HG03139 (cell line): ENCODE measurements around the gene KCNIP4.
A peak's percentile ranks its signal among the peaks of the same experiment; 100 is the strongest.

Source experiments
- ATAC-seq: cut with Tn5 transposase; IDR thresholded peaks from one replicate; pipeline ENCODE4 v1.9.1; 2021; ENCODE audit not compliant: unreplicated experiment

KCNIP4 gene

GRCh38 chr4:21901831-21902230, 46.7 kb downstream of the KCNIP4 start:
- ATAC-seq: no peak

- ATAC-seq: no peak
Measured at GRCh38 chr4:21901281-21901680, 47.3 kb downstream of the KCNIP4 start.

GRCh38 chr4:21900211-21900610, 48.4 kb downstream of the KCNIP4 start:
- no peak for ATAC-seq

DNA sequence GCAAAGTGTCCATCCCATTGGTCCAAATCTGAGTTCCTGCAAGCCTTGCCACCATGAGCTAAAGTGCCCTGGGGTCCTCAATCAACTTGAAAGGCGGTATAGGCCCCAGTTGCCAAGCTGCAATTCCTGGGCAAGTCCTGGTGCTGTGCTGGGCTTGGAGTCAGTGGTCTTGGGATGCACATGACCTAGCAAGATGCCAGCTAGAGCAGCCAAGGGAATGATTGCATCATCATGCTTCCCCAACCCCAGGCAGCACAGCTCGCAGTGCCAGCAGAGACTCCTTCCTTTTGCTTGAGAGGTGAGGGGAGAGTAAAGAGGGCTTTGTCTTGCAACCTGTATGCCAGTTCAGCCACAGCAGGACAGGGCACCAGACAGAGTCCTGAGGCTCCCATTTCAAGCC, 50.5 kb downstream of the KCNIP4 start:
- no peak for ATAC-seq

DNA sequence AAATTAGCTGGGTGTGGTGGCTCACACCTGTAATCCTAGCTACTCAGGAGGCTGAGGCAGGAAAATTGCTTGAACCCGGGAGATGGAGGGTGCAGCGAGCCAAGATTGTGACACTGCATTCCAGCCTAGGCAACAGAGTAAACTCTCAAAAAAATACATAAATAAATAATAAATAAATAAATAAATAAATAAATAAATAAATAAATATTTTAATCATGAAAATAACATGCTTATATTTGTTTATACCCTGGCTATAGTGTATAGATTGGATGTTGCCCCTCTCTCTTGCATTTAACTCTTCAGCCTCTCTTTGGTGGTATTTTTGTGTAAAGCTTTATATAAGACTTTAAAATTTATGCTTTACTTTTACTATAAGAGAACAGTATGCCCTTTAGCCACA, 51.8 kb downstream of the KCNIP4 start:
- no peak for ATAC-seq

DNA sequence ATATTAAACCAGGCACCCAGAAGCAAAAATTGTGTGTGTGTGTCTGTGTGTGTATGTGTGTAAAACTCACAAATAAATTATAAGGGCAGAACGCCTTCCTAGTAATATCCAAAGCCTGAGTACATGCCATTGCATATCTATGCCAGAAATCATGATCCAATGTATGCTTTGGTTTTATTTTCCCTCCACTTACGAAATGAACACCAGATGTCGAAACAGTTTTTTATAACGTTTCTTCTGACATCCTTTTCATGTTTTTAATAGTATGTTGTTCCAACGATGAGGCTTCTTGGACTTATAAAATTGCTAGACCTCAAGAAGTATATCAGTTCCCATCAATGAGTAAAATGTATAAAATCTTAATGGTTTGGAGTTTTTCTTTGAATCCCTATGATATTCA, 55.4 kb downstream of the KCNIP4 start:
- no peak for ATAC-seq

GRCh38 chr4:21890231-21890630, 58.3 kb downstream of the KCNIP4 start:
- no peak for ATAC-seq

DNA sequence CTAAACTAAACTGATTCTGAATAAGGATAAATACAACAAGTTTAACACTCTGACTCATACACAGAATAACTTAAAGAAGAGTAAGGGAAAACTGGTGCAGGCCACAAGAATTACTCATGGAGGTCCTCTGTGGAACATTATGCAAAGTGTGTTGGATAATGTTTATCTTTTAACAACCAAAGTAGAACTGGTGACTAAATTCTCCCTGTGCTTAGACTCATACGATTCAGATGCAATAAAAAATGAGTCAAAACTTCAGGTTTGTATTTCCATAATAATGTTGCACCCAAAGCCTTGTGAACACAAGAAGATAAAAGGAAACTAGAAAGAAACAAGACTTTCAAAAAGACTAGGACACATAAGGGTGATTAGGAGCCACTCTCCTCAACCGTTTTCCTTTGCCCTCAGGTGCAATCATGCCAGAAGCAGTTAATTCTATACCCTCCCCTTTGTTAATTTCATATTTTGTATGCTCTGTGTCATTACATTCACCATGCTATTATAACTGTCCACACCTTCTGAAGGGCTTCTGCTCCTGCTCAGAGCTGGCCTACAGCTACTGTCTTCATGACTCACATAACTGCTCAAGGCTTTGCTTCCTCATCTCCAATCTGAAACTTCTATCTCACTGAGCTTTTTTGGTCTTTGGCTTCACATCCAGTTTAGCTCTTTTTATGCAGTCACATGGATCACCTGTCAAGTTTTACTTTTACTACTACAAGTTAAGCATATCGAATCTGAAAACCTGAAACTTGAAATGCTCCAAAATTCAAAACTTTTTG, 60.2 kb downstream of the KCNIP4 start:
- peak; percentile 61 for ATAC-seq

DNA sequence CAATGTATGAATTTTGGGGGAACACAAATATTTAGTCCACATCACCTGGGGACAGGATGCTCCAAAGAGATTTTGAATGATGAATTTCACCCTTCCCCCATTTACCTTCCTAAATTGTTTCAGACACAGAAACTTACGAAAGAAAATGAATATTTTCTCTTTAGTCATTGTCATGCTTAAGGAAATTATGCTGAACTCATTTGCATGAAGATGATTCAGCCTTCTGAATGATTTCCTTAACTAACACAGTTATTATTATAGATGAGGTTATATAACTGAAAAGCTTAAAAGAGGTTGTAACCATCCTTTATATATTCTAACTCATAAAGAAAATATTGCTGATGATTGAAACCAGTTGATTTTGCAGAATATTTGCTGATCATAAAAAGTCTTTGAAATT, 61.1 kb downstream of the KCNIP4 start:
- ATAC-seq: no peak

DNA sequence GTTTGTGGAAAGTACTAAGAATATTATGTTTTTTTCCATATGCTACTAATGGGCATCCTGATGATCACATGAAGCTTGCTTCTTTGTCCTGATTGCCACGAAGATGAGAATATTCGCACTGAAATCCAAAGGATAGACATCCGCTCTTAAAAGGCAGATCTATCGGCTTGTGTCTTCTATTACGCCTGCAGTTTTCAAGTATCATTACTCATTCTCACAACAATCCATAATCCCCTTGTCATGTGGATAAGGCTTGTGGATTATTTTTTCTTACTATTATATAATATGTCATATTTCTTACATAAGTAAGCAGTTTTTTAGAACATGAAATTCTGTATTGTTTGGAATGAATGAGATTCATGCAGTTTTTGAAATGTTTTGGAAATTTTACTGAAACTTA, 62.8 kb downstream of the KCNIP4 start:
- ATAC-seq: no peak

DNA sequence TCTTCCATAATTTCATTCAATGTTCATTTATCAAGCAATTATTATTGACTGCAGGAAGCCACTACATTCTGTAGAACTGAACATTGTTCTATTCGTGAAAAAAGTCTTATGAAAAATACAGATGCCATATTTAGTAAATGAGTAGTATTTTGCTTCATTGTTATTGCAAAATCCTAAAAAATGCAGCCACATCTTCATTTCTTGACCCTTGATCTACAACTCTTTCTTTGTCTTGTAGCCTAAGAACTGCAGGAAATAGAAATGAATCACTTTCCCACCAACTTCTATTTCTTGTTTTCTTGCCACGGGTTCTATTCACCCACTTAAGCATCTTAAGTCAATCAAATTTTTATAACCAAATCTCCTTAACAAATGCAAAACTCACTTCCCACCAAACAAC, 63.3 kb downstream of the KCNIP4 start:
- ATAC-seq: no peak

GRCh38 chr4:21884615-21885014, 64.0 kb downstream of the KCNIP4 start:
- ATAC-seq: no peak

DNA sequence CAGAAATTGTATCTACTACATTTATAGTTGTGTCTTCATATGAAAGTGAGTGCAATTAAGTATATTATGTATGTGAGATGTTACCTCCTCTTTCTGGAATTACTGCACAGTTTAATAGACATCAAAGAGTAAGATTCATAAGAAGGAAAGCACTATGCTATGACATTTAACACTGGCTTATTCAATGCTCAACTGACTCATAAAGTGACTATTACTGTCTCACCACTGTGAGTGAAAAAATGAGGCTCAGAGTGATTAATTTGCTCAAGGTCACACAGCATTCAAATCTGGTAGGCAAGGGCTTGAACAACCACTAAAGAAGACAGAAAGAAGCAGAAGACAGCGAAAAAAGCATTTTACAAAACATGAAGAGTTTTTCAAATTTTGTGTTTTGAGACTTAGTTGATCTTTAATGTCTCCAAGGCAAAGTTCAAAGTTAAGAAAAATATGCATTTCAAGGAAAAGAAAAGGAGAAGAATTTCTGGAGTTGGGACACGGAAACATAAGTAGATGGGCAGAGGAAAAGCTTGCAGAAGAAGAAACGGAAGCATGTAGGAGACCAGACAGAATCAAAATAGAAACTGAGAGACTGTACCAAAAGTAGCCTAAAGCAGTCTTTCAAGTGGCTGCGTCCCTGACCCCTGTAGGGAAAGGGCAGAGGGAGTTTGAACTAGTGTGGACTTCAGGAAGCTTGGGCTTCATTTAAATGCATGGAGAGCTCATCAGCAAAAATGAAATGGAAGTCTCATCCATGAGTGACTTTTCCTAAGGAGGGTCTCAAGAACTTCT, 66.3 kb downstream of the KCNIP4 start:
- ATAC-seq: no peak

- no peak for ATAC-seq
Measured at GRCh38 chr4:21879187-21879586, 69.4 kb downstream of the KCNIP4 start.

GRCh38 chr4:21876711-21877110, 71.9 kb downstream of the KCNIP4 start:
- no peak for ATAC-seq

- ATAC-seq: no peak
Measured at GRCh38 chr4:21873145-21873544, 75.4 kb downstream of the KCNIP4 start.

- no peak for ATAC-seq
Measured at GRCh38 chr4:21872101-21872500, 76.5 kb downstream of the KCNIP4 start.

DNA sequence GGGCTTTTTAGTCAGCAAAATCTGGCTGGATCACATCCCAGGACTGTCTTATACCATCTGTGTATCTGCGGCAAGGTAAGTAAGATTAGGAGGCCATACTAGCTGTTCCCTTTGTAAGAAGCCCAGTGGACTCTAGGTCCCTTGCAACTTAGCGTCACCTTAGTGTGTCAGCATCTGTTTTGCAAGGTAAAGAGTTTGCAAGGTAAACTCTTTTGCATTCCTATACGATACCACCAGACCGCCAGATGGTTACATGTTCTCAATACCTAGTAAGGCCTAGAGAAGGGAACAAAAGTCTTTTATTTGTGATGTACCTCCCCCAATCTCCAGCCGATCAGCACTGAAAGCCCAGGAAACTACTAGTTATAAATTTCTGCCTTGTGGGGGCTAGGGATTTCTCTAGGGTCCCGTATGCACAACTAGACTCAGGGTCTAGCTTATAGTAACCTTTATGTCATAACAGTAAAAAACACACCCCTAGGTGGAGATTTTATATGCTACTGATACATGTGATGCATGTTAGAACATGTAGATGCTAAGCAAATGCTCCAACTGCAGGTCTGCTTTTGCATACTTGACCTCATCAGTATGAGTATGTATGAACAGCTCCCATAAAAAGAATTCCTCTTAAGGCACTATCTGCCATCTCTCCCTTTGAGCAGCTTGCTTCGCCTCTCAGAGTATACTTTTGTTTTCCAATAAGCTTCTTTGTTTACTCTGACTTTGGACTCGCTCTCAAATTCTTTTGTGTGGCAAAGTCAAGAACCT, 78.4 kb downstream of the KCNIP4 start:
- no peak for ATAC-seq

DNA sequence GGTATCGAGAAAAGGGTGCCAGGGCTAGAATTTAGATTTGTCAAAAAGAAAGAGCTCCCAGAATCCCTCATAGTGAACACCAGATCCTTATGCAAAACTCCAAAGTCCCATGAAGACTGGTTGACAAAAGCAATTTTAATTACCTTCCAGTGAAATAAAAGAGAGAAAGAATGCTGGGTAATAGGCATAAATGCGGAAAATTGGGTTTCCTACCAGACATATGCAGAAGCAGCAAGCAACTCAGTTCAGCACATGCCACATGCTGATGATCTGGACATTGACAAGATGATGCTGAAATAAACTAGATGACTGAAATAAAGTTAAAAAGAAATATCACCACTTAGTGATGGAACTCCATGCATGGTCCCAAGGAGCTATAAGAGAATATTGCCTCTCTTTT, 83.9 kb downstream of the KCNIP4 start:
- no peak for ATAC-seq

DNA sequence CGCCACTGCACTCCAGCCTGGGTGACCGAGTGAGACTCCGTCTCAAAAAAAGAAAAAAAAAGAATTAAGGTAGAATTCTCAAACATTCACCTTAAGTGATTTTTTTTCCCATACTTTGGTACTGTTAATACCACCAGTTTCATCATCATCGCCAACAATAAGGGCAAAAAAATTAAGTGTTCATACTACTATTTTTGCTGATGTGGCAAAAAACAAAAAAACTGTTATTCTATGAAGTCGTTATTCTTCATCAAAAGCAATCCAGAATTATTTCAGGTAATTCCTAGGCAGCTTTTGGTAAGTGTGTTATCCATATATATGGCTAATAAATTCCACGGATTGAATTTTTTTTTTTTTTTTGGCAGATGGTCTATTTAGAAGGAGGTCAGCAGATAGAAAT, 85.7 kb downstream of the KCNIP4 start:
- ATAC-seq: no peak

- no peak for ATAC-seq
Measured at GRCh38 chr4:21858971-21859370, 89.6 kb downstream of the KCNIP4 start.

GRCh38 chr4:21856754-21857153, 91.8 kb downstream of the KCNIP4 start:
- no peak for ATAC-seq
